ENCODE data around the gene DAG1. TPM values are rescaled to one million over a fixed set of nuclear protein-coding genes. Genes with fewer than 3 reads are reported as not detected.

DAG1 gene
- total and polyA plus RNA-seq, 10 of the 15 experiments (the other 5 are each of a cell fraction or from before 2014, with no cell fraction given) = 0.33 to 16.3 (median 9.2) TPM

- TF ChIP-seq SUPT20H (IDR thresholded peaks at IDR 0.05; ENCODE audit: borderline replicate concordance, control insufficient read depth, low read depth, low read length) (no peak), NFYA (IDR thresholded peaks at IDR 0.05; ENCODE audit: borderline replicate concordance, low read depth, low read length) (no peak), NKRF (conservative IDR thresholded peaks at IDR 0.05) (no peak), CEBPZ (IDR thresholded peaks at IDR 0.05; ENCODE audit: low read depth, low read length) (no peak)
These were observed 49.9 kb downstream of the DAG1 start (continued) for GRCh38 chr3:49519916-49520385.

Measured in GM12878 (cell line).